ENCODE data around the gene BUB1B. TPM values are rescaled to one million over a fixed set of nuclear protein-coding genes. Genes with fewer than 3 reads are reported as not detected.
A peak's percentile ranks its signal among the peaks of the same experiment; 100 is the strongest.
"Not testable (repeated sequence)": the region's sequence is repeated elsewhere in the genome, so short reads cannot be mapped to it uniquely, and the experiment has no call there.

The BUB1B gene, protein sequence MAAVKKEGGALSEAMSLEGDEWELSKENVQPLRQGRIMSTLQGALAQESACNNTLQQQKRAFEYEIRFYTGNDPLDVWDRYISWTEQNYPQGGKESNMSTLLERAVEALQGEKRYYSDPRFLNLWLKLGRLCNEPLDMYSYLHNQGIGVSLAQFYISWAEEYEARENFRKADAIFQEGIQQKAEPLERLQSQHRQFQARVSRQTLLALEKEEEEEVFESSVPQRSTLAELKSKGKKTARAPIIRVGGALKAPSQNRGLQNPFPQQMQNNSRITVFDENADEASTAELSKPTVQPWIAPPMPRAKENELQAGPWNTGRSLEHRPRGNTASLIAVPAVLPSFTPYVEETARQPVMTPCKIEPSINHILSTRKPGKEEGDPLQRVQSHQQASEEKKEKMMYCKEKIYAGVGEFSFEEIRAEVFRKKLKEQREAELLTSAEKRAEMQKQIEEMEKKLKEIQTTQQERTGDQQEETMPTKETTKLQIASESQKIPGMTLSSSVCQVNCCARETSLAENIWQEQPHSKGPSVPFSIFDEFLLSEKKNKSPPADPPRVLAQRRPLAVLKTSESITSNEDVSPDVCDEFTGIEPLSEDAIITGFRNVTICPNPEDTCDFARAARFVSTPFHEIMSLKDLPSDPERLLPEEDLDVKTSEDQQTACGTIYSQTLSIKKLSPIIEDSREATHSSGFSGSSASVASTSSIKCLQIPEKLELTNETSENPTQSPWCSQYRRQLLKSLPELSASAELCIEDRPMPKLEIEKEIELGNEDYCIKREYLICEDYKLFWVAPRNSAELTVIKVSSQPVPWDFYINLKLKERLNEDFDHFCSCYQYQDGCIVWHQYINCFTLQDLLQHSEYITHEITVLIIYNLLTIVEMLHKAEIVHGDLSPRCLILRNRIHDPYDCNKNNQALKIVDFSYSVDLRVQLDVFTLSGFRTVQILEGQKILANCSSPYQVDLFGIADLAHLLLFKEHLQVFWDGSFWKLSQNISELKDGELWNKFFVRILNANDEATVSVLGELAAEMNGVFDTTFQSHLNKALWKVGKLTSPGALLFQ
- total RNA-seq = 70.7 and 73.1 TPM in 2 replicates

- H3K4me1 Mint-ChIP-seq (ENCODE audit: low read depth) = peaks cover 10% of the 10 kb centered on the region
- H3K27me3 Mint-ChIP-seq (ENCODE audit: low read depth) = no peaks in the 10 kb centered on the region
- intact Hi-C loops (cut with micrococcal nuclease) = loop anchor here (2.0 kb wide), 2 partner anchors 22 to 54 kb away; no protein-coding TSS in a partner anchor
- H3K4me3 Mint-ChIP-seq (ENCODE audit: low read depth) = no peak within 1 kb of the TSS
- H3K27ac Mint-ChIP-seq = no peak within 1 kb of the TSS
- DNase-seq (ENCODE audit: low spot score) = peak; percentile 94
- no peaks in the 10 kb centered on the region for H3K9me3 Mint-ChIP-seq
- peaks cover 16% of the 10 kb centered on the region for H3K36me3 Mint-ChIP-seq (ENCODE audit: low read depth)
Observed at GRCh38 chr15:40160689-40161688, at the start of gene BUB1B. Gene BUB1B (plus strand): TSS chr15:40161069. CDS start chr15:40161221, 152 bp downstream.

GRCh38 chr15:40111888-40112287 lies 49.0 kb upstream of the BUB1B start:
- Mint-ChIP-seq H3K36me3 (ENCODE audit: low read depth) (no peaks in the 10 kb centered on the region), H3K27ac (no peak overlapping the region), H3K4me1 (ENCODE audit: low read depth) (peaks cover 43% of the 10 kb centered on the region), H3K9me3 (no peaks in the 10 kb centered on the region), H3K27me3 (ENCODE audit: low read depth) (peaks cover 5% of the 10 kb centered on the region), H3K4me3 (ENCODE audit: low read depth) (no peak overlapping the region)
- no peak for DNase-seq (ENCODE audit: low spot score)
- intact Hi-C loops (cut with micrococcal nuclease) = no loop called here

- Mint-ChIP-seq H3K27ac (no peak overlapping the region), H3K27me3 (ENCODE audit: low read depth) (peaks cover 5% of the 10 kb centered on the region), H3K4me3 (ENCODE audit: low read depth) (no peak overlapping the region), H3K36me3 (ENCODE audit: low read depth) (no peaks in the 10 kb centered on the region), H3K9me3 (no peaks in the 10 kb centered on the region), H3K4me1 (ENCODE audit: low read depth) (peaks cover 37% of the 10 kb centered on the region)
- intact Hi-C loops (cut with micrococcal nuclease) = no loop called here
- no peak for DNase-seq (ENCODE audit: low spot score)
Observed at GRCh38 chr15:40112789-40113188, 48.1 kb upstream of the BUB1B start.

- Mint-ChIP-seq H3K4me1 (ENCODE audit: low read depth) (peaks cover 29% of the 10 kb centered on the region), H3K36me3 (ENCODE audit: low read depth) (no peaks in the 10 kb centered on the region), H3K9me3 (no peaks in the 10 kb centered on the region), H3K27me3 (ENCODE audit: low read depth) (peaks cover 5% of the 10 kb centered on the region), H3K4me3 (ENCODE audit: low read depth) (no peak overlapping the region), H3K27ac (peak overlapping the region; percentile 11)
- no peak for DNase-seq (ENCODE audit: low spot score)
- intact Hi-C loops (cut with micrococcal nuclease) = no loop called here
Observed at GRCh38 chr15:40114218-40114617, 46.7 kb upstream of the BUB1B start.

GRCh38 chr15:40115106-40115505 lies 45.8 kb upstream of the BUB1B start:
- H3K4me3 Mint-ChIP-seq (ENCODE audit: low read depth); intact Hi-C loops (cut with micrococcal nuclease); DNase-seq (ENCODE audit: low spot score); H3K36me3 Mint-ChIP-seq (ENCODE audit: low read depth); H3K9me3 Mint-ChIP-seq; H3K27ac Mint-ChIP-seq; H3K27me3 Mint-ChIP-seq (ENCODE audit: low read depth): not testable (repeated sequence)
- H3K4me1 Mint-ChIP-seq (ENCODE audit: low read depth) = peaks cover 27% of the 10 kb centered on the region

GRCh38 chr15:40115670-40116093 lies 45.2 kb upstream of the BUB1B start:
- intact Hi-C loops (cut with micrococcal nuclease) = no loop called here
- Mint-ChIP-seq H3K27me3 (ENCODE audit: low read depth) (peaks cover 5% of the 10 kb centered on the region), H3K4me1 (ENCODE audit: low read depth) (peaks cover 27% of the 10 kb centered on the region), H3K9me3 (no peaks in the 10 kb centered on the region), H3K27ac (peak overlapping the region; percentile 87), H3K4me3 (ENCODE audit: low read depth) (no peak overlapping the region), H3K36me3 (ENCODE audit: low read depth) (no peaks in the 10 kb centered on the region)
- DNase-seq (ENCODE audit: low spot score) = peak; percentile 61

GRCh38 chr15:40118473-40118872 lies 42.4 kb upstream of the BUB1B start:
- H3K4me1 Mint-ChIP-seq (ENCODE audit: low read depth) = peaks cover 22% of the 10 kb centered on the region
- no peaks in the 10 kb centered on the region for H3K36me3 Mint-ChIP-seq (ENCODE audit: low read depth)
- H3K9me3 Mint-ChIP-seq = no peaks in the 10 kb centered on the region
- intact Hi-C loops (cut with micrococcal nuclease) = no loop called here
- no peak overlapping the region for H3K27ac Mint-ChIP-seq
- H3K27me3 Mint-ChIP-seq (ENCODE audit: low read depth) = peaks cover 6% of the 10 kb centered on the region
- DNase-seq (ENCODE audit: low spot score) = no peak
- no peak overlapping the region for H3K4me3 Mint-ChIP-seq (ENCODE audit: low read depth)

DNA sequence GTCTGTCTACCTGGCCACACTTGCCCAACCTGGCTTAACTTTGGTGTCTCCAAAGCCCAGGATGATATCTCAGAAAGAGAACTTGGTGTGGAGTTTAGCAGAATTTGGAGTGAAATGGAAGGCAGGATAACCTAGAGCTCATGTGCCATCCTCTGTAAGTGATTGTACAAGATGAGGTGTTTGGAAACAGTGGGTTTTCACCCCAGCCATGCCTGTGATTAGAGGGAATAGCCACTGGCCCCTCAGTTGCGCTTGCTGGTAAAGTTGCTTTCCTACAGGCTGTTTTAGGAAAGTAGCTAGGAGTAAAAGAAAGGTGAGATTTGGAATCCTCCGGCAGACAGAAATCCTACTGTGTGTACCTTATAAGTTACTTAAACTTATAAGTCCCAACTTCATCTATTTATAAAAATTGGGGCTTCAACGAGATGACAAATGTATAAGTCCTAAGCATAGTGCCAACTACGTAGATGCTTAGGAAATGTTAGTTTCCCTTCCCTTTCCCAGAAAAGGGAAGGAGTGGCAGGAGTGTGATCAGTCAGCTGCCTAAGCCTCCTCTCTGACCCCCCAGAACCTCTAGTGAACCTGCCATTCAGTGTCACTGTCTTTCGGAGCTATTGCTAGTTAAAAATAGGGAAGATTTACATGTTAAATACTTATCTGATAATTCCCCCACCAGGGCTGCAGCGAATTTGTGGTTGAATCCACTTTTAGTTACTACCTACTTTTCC lies 38.8 kb upstream of the BUB1B start:
- H3K4me1 Mint-ChIP-seq (ENCODE audit: low read depth) = peaks cover under 1% of the 10 kb centered on the region
- DNase-seq (ENCODE audit: low spot score) = no peak
- H3K27me3 Mint-ChIP-seq (ENCODE audit: low read depth) = peaks cover 6% of the 10 kb centered on the region
- no peaks in the 10 kb centered on the region for H3K36me3 Mint-ChIP-seq (ENCODE audit: low read depth)
- no peak overlapping the region for H3K4me3 Mint-ChIP-seq (ENCODE audit: low read depth)
- intact Hi-C loops (cut with micrococcal nuclease) = no loop called here
- no peak overlapping the region for H3K27ac Mint-ChIP-seq
- no peaks in the 10 kb centered on the region for H3K9me3 Mint-ChIP-seq

GRCh38 chr15:40122989-40123388 lies 37.9 kb upstream of the BUB1B start:
- H3K4me3 Mint-ChIP-seq (ENCODE audit: low read depth); DNase-seq (ENCODE audit: low spot score); H3K9me3 Mint-ChIP-seq; intact Hi-C loops (cut with micrococcal nuclease); H3K27me3 Mint-ChIP-seq (ENCODE audit: low read depth); H3K27ac Mint-ChIP-seq; H3K36me3 Mint-ChIP-seq (ENCODE audit: low read depth); H3K4me1 Mint-ChIP-seq (ENCODE audit: low read depth): not testable (repeated sequence)

GRCh38 chr15:40123863-40124262 lies 37.0 kb upstream of the BUB1B start:
- intact Hi-C loops (cut with micrococcal nuclease); DNase-seq (ENCODE audit: low spot score); H3K9me3 Mint-ChIP-seq; H3K27me3 Mint-ChIP-seq (ENCODE audit: low read depth); H3K4me1 Mint-ChIP-seq (ENCODE audit: low read depth); H3K36me3 Mint-ChIP-seq (ENCODE audit: low read depth); H3K27ac Mint-ChIP-seq; H3K4me3 Mint-ChIP-seq (ENCODE audit: low read depth): not testable (repeated sequence)

DNA sequence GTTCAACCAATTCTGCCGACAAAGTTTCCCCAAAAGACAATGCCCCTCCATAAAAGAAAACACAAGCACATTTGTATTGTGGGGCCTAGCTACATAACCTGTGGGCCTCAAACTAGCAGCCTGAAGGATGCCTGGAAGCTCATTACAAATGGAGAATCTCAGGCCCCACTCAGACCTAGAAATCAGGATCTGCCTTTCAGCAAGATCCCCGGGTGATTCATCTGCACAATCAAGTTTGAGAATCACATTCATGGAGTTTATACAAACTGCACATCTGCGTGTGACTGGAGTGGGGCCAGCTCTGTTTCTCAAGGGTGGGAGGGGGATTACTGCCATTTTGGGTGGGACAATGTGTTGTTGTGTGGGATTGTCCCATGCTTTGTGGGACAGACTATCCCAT lies 36.5 kb upstream of the BUB1B start:
- H3K4me3 Mint-ChIP-seq (ENCODE audit: low read depth); intact Hi-C loops (cut with micrococcal nuclease): not testable (repeated sequence)

More for the DNA sequence above, 36.5 kb upstream of the BUB1B start:
- not testable (repeated sequence) for H3K4me1 Mint-ChIP-seq (ENCODE audit: low read depth); H3K27ac Mint-ChIP-seq; H3K9me3 Mint-ChIP-seq; DNase-seq (ENCODE audit: low spot score); H3K27me3 Mint-ChIP-seq (ENCODE audit: low read depth); H3K36me3 Mint-ChIP-seq (ENCODE audit: low read depth)
